MV-4-11 (cell line): ENCODE results near the gene CDC42EP2.

Source experiments
- DNase-seq: peaks from one replicate; lab custom pipeline; 2025; lab: John Stamatoyannopoulos, UW

The CDC42EP2 gene

GRCh38 chr11:65356394-65356972 lies 41.8 kb downstream of the CDC42EP2 start:
- DNase-seq = no peak

DNA sequence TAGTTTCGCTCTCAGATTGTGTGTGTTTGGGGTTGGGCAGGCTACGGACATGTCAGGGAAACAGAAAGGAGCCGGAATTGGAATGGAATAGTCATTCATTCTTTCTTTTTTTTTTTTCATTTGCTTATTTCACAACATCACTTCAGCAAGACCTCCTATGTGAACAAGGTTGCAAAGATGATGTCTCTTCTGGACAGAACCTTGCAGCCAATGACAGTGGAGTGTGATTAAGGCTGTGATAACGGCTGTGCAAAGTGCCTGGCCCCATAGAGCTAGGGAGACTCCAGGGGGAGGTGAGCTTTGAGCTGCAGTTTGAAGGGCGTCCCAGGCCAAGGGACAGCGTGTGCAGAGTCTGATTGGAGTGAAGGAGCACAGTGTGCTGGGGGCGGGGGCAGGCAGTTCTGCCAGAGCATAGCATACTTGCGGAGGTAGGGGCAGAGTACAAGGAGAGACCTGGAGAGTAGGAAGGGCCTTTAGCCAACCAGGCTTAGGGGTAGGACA lies 43.2 kb downstream of the CDC42EP2 start:
- DNase-seq = no peak

DNA sequence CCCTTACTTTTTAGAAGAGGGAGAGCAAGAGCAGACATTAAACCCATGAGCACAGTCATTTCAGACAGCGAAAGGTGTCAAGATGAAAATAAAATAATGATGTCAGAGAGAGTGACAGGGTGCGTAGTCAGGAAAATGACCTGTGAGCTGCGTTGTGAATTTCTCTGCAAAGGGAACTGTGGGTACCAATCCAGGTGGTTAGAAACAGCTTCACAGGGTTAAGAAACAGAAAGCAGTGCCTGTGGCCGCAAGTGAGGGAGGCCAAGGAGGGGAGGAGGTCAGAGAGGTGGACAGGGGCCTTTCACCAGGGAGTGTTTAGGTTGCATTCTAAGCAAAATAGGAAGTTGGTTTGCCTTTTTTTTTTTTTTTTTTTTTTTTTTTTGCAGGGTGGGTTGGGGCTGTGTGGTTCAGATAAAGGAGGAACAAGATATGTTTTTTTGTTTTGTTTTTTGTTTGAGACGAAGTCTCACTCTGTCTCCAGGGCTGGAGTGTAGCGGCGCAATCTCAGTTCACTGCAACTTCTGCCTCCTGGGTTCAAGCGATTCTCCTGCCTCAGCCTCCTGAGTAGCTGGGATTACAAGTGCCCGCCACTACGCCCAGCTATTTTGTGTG lies 47.8 kb downstream of the CDC42EP2 start:
- peak; percentile 78 for DNase-seq

GRCh38 chr11:65362966-65363365 lies 48.3 kb downstream of the CDC42EP2 start:
- no peak for DNase-seq

DNA sequence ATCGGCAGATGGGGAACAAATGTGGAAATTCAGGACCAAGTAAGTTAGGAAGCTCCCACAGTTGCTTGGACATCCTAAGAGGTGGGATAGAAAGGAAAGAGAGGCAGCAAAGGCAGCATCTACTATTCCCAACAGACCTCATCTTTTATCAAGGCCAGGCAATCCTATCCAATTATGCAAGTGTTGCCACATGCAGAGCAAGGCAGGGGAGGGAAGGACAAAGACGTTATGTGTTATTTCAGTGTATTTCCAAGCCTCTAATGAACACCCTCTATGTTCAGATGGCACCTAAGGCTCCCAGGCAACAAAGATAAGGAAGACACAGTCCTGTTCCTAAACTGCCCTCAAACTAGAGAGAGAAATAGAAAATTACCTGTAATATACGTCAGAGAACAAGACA lies 49.1 kb downstream of the CDC42EP2 start:
- DNase-seq = no peak

DNA sequence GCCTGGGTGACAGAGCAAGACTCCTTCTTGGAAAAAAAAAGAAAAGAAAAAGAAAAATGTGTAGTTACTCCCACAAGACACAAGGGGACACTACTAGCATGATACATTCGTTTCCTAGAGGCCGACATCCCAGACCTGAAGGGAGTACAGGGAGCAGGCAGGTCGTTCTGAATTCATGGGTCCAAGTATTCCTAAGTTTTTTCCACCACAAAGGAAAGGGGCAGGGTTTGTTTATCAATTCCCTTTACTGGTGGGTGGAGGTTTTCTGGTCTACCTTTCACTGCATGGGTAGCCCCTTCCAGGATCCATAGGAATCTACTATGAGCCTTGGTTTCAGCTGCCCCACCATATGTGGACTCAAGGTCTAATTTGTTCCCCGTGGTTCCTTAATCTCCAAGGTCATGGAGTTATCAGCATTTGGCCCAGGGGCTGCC lies 51.7 kb downstream of the CDC42EP2 start:
- peak; percentile 72 for DNase-seq

DNA sequence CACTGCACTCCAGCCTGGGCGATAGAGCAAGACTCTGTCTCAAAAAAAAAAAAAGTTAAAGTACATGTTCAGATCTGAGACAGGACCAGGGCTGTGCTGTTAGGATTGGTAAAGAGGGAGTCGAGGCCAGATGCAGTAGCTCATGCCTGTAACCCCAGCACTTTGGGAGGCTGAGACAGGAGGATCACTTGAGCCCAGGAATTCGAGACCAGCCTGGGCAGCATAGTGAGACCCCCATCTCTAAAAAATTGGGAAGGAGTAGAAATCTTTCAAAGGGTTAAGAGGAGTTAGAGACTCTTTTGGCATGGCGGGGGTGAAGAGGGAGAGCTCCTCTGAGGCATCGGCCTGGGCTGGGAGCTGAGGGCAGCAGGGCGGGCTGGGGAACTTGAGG lies 56.0 kb downstream of the CDC42EP2 start:
- DNase-seq = no peak
